Omental fat pad (tissue), 4 donors: ENCODE results near the gene C19orf12. TPM values are rescaled to one million over a fixed set of nuclear protein-coding genes. Genes with fewer than 3 reads are reported as not detected.

Experiments used
- ATAC-seq: fragments of 150-250 bp; one replicate; pipeline ENCODE4 v1.9.1; 2016; ENCODE audit warnings: mild to moderate bottlenecking, moderate library complexity; ENCODE audit not compliant: low FRiP score
- DNase-seq: peaks from one replicate; pipeline ENCODE4 v3.0.0-alpha.2; 2019; ENCODE audit warnings: low spot score
- CTCF ChIP-seq, 3 donors: fragments of 450-650 bp; IDR thresholded peaks; one replicate each; pipeline ENCODE4 v1.5.1; 2016 to 2017; ENCODE audit warnings: antibody characterized with exemption in 3 of 3, mild to moderate bottlenecking in 3 of 3, moderate library complexity in 2 of 3
- total RNA-seq, 4 donors: library from RNA; depleted of rRNA; stranded (reverse); fragments of >200 nt; gene quantifications; one replicate each; pipeline ENCODE4 v1.1.0, GENCODE V29; 2016

Gene C19orf12
- total RNA-seq, 4 donors from 2014 or later: 105 to 260 (median 142) TPM

- no peak for DNase-seq
- ATAC-seq: no peak
Measured at GRCh38 chr19:29731331-29731850, 16.3 kb upstream of the C19orf12 start.

GRCh38 chr19:29727906-29728305, 12.8 kb upstream of the C19orf12 start:
- TF ChIP-seq CTCF (IDR thresholded peaks at IDR 0.05): no peak
- ATAC-seq: no peak

More at GRCh38 chr19:29731331-29731850, 16.3 kb upstream of the C19orf12 start:
- no peak for TF ChIP-seq CTCF (IDR thresholded peaks at IDR 0.05)

GRCh38 chr19:29724746-29725145, 9.7 kb upstream of the C19orf12 start:
- no peak for DNase-seq
- no peak for TF ChIP-seq CTCF (IDR thresholded peaks at IDR 0.05)

More at GRCh38 chr19:29727906-29728305, 12.8 kb upstream of the C19orf12 start:
- DNase-seq: no peak

GRCh38 chr19:29724102-29724641, 9.1 kb upstream of the C19orf12 start:
- ATAC-seq: no peak
- no peak for DNase-seq
- TF ChIP-seq CTCF (IDR thresholded peaks at IDR 0.05): no peak

More at GRCh38 chr19:29724746-29725145, 9.7 kb upstream of the C19orf12 start:
- ATAC-seq: no peak

GRCh38 chr19:29717051-29717450, 2.0 kb upstream of the C19orf12 start:
- DNase-seq: no peak
- no peak for TF ChIP-seq CTCF (IDR thresholded peaks at IDR 0.05)
- ATAC-seq: no peak

GRCh38 chr19:29715701-29716581, 880 bp upstream of the C19orf12 start:
- ATAC-seq: peak; percentile 47
- no peak for DNase-seq
- no peak for TF ChIP-seq CTCF (IDR thresholded peaks at IDR 0.05)
